GM12875 (cell line): ENCODE data around the gene SLC9A5.

ENCODE experiments used
- H3K4me3 ChIP-seq: one replicate; pipeline ENCODE4 v1.5.1; 2011; ENCODE audit warnings: low read depth, low read length, control low read depth
- TF ChIP-seq, protein P1 (sequence below): IDR thresholded peaks from 2 replicates; pipeline ENCODE4 v1.5.1; 2011; ENCODE audit warnings: low read depth, mild to moderate bottlenecking, control low read depth, inconsistent platforms, low read length, moderate library complexity, borderline replicate concordance; ENCODE audit not compliant: insufficient read depth

SLC9A5 gene

DNA sequence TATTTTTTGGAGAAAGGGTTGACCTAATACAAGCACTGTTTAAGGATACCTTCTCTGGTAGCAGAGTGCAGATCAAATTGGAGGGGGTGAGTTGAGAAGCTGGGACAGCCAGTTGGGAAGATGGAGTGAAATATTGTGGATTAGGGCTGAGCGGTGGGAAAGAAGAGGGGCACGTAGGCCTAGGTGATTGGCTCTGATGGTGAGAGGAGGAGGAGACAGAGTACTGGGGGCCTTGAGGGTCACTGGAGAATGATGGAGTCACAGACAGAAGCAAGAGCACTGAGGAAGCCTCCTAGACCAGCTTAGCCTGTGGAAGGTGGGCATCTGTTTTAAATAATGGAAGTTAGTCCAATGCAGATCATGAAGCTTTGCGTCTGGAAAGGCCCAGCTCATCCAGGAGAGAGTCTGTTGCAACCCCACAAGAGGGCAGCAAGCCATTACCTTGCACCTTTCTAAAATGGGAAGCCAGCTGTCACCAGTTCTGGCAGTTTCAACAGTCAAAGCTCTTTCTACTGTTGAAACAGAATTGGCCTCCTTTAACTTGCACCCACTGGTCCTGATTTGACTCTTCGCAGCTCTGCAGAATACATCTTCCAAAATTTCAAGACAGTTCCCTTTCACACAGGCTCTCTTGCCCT, 11.8 kb downstream of the SLC9A5 start:
- TF ChIP-seq, protein P1, sequence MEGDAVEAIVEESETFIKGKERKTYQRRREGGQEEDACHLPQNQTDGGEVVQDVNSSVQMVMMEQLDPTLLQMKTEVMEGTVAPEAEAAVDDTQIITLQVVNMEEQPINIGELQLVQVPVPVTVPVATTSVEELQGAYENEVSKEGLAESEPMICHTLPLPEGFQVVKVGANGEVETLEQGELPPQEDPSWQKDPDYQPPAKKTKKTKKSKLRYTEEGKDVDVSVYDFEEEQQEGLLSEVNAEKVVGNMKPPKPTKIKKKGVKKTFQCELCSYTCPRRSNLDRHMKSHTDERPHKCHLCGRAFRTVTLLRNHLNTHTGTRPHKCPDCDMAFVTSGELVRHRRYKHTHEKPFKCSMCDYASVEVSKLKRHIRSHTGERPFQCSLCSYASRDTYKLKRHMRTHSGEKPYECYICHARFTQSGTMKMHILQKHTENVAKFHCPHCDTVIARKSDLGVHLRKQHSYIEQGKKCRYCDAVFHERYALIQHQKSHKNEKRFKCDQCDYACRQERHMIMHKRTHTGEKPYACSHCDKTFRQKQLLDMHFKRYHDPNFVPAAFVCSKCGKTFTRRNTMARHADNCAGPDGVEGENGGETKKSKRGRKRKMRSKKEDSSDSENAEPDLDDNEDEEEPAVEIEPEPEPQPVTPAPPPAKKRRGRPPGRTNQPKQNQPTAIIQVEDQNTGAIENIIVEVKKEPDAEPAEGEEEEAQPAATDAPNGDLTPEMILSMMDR: peak; percentile 70
- H3K4me3 ChIP-seq: no peak overlapping the region

DNA sequence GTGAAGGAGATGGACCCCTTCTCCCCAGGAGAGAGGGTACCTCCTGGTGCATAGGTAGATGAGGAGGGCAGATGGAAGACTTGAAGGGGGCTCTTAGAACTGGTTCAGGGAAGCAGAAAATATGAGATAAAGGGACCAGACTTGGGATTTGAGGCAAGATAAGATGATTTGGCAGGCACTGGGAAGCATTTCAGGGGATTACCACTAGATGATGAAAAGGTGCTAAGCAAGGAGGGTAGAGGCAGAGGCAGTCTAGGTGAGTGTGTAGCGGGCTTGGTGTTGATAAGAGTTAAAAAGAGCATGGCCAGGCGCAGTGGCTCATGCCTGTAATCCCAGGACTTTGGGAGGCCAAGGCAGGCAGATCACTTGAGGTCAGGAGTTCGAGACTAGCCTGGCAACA, 14.4 kb downstream of the SLC9A5 start:
- TF ChIP-seq, protein P1: no peak
- no peak overlapping the region for H3K4me3 ChIP-seq

DNA sequence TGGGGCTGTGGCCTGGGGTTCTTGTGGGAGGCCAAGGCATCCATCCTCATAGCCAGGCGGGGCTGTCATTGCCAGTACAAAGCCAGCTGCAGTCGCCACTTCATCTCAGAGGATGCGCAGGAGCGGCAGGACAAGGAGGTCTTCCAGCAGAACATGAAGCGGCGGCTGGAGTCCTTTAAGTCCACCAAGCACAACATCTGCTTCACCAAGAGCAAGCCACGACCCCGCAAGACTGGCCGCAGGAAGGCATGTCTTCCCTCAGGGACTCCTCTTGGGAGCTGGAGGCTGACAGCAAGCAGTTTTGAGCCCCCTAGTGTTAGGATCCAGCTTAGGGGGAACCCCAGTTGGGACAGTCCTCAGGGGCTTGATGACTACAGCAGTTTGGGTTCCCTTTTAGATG, 15.5 kb downstream of the SLC9A5 start:
- TF ChIP-seq, protein P1: peak; percentile 19; the same call in 1 of the 2 replicates
- no peak overlapping the region for H3K4me3 ChIP-seq

DNA sequence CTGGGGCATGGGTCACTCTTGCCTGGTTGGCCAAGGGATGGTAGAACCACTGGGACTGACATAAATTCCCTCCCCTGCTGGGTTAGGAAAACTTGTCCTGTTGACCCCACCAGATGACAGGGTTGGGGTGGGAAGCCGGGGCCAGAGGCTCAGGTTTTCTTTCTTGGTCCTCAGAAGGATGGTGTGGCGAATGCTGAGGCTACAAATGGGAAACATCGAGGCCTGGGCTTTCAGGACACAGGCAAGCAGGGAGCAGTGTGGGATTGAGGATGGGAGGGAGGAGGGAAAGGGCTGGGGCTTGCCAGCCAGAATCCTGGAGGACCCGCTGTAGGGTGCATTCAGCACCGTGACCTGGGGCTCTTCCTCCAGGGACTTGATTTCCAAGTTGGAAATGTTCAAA, 16.1 kb downstream of the SLC9A5 start:
- TF ChIP-seq, protein P1: no peak
- H3K4me3 ChIP-seq: no peak overlapping the region

DNA sequence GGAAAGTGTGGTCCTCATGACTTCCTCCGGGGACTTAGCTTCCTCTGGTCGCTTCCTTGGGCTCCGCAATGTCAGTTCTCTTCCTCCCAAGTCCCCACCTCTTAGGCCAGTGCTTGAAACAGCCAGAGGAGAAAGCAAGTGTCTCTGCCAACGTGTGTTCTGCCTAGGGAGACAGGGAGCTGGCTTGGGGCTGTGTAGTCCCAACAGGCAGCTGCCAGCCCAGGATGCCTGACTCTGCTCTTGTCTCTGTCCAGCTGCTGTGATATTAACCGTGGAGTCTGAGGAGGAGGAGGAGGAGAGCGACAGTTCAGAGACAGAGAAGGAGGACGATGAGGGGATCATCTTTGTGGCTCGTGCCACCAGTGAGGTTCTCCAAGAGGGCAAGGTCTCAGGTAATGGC, 17.1 kb downstream of the SLC9A5 start:
- no peak overlapping the region for H3K4me3 ChIP-seq
- TF ChIP-seq, protein P1: no peak

DNA sequence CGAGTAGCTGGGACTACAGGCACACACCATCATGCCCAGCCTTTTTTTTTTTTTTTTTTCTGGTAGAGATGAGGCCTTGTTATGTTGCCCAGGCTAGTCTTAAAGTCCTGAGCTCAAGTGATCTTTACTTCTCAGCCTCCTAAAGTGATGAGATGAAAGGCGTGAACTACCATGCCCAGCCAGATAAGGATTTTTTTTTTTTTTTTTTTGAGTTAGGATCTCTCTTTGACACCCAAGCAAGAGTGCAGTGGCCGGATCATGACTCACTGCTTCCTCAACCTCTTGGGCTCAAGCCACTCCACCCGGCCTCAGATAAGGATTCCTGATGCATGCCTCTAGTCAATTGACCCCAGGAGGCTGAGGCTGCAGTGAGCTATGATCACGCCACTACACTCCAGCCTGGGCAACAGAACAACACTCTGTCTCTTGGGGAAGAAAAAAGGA, 19.4 kb downstream of the SLC9A5 start:
- TF ChIP-seq, protein P1: no peak
- H3K4me3 ChIP-seq: no peak overlapping the region

DNA sequence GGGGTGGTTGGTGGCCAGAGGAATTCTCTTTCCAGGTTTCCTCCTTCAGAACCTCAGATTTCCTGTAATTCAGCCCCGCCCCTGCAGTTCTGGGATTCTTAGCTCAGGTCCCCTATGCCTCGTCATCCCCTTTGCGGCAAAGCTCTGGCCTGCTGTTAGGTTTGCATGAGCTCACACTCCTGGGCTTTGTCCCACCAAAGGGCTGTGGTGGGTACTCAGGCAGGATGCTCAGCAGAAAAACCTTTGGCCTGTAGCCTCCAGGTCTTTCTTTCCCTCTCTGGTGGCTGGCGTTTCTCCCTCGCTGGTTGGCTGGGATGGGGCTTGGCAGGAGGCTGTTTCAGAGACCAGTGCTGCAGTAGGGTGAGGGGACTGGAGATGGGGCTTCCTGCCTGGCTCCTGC, 21.0 kb downstream of the SLC9A5 start:
- no peak overlapping the region for H3K4me3 ChIP-seq
- TF ChIP-seq, protein P1: no peak
